Smooth muscle cell (in vitro differentiated cells): ENCODE results near the gene ZNF831. TPM values are rescaled to one million over a fixed set of nuclear protein-coding genes. Genes with fewer than 3 reads are reported as not detected.

Experiments
- DNase-seq: peaks from one replicate; lab custom pipeline; 2025; ENCODE audit not compliant: unreplicated experiment; lab: John Stamatoyannopoulos, UW
- H2AFZ ChIP-seq: fragments of 200-600 bp; sonication (generic); 2 replicates; pipeline ENCODE4 v1.6.0; 2016; ENCODE audit warnings: antibody characterized with exemption, low read depth, mild to moderate bottlenecking
- H3F3A ChIP-seq: fragments of 200-600 bp; sonication (generic); 2 replicates; pipeline ENCODE4 v1.6.0; 2017; ENCODE audit warnings: antibody characterized with exemption, low read depth
- H3K27ac ChIP-seq: fragments of 200-600 bp; sonication (generic); 2 replicates; pipeline ENCODE4 v1.5.1; 2016; ENCODE audit warnings: low read depth, mild to moderate bottlenecking
- H3K27me3 ChIP-seq: fragments of 200-600 bp; sonication (generic); 2 replicates; pipeline ENCODE4 v1.6.1; 2016; ENCODE audit warnings: low read depth, mild to moderate bottlenecking
- H3K36me3 ChIP-seq: fragments of 200-600 bp; sonication (generic); 2 replicates; pipeline ENCODE4 v1.5.1; 2016; ENCODE audit warnings: low read depth
- H3K4me1 ChIP-seq: fragments of 200-600 bp; sonication (generic); 2 replicates; pipeline ENCODE4 v1.5.1; 2016; ENCODE audit warnings: low read depth
- H3K4me2 ChIP-seq: fragments of 200-600 bp; sonication (generic); 2 replicates; pipeline ENCODE4 v1.6.0; 2016; ENCODE audit warnings: mild to moderate bottlenecking
- H3K4me3 ChIP-seq: fragments of 200-600 bp; sonication (generic); 2 replicates; pipeline ENCODE4 v1.5.1; 2016; ENCODE audit warnings: mild to moderate bottlenecking
- H3K79me2 ChIP-seq: fragments of 200-600 bp; sonication (generic); 2 replicates; pipeline ENCODE4 v1.6.0; 2016; ENCODE audit warnings: low read depth, mild to moderate bottlenecking
- H3K9ac ChIP-seq: fragments of 200-600 bp; sonication (generic); 2 replicates; pipeline ENCODE4 v1.6.0; 2016; ENCODE audit warnings: low read depth
- H3K9me3 ChIP-seq: fragments of 200-600 bp; sonication (generic); replicated peaks from 2 replicates; pipeline ENCODE4 v1.5.1; 2016; ENCODE audit warnings: low read depth
- H4K20me1 ChIP-seq: fragments of 200-600 bp; sonication (generic); 2 replicates; pipeline ENCODE4 v1.6.0; 2016; ENCODE audit warnings: low read depth
- CTCF ChIP-seq: fragments of 200-600 bp; sonication (generic); IDR thresholded peaks from 2 replicates; pipeline ENCODE4 v1.5.1; 2017; ENCODE audit warnings: borderline replicate concordance, mild to moderate bottlenecking, antibody characterized with exemption; ENCODE audit not compliant: insufficient read depth, poor library complexity, severe bottlenecking
- WGBS: methylation state at CpG from one replicate; pipeline ENCODE4 v1.1.7; 2016; ENCODE audit warnings: low lambda C conversion rate; 5-methylcytosine and 5-hydroxymethylcytosine counted together
- polyA plus RNA-seq: library from polyadenylated mRNA; unstranded; fragments of >200 nt; fragmentation: Nextera tagmentation; extraction: Ambion mirVana; gene quantifications from 2 replicates; pipeline ENCODE4 v1.2.1, GENCODE V29; 2016
- total RNA-seq: library from RNA; depleted of rRNA; stranded (reverse); fragments of >200 nt; gene quantifications from 2 replicates; pipeline ENCODE4 v1.2.3, GENCODE V29; 2014

Gene ZNF831
- total and polyA plus RNA-seq, 2 experiments from 2014 or later: not detected

- H3K4me1 ChIP-seq: peaks cover 6% of the 10 kb centered on the region
- no peak overlapping the region for H3K27ac ChIP-seq
- no peak for TF ChIP-seq CTCF
- H3K9me3 ChIP-seq: no peaks in the 10 kb centered on the region
- H3K9ac ChIP-seq: no peak overlapping the region
- WGBS: 53% methylated on average over 4 of the region's 4 CpGs
- H3K4me3 ChIP-seq: no peak overlapping the region
- H3K79me2 ChIP-seq: no peaks in the 10 kb centered on the region
- H3K36me3 ChIP-seq: no peaks in the 10 kb centered on the region
- H4K20me1 ChIP-seq: no peaks in the 10 kb centered on the region
- H3F3A ChIP-seq: no peaks in the 10 kb centered on the region
- no peak overlapping the region for H3K4me2 ChIP-seq
- no peak for DNase-seq
- H3K27me3 ChIP-seq: peaks cover 80% of the 10 kb centered on the region
- no peak overlapping the region for H2AFZ ChIP-seq
Measured at GRCh38 chr20:59269411-59270025, 105.9 kb downstream of the ZNF831 start.

- Histone ChIP-seq H2AFZ (no peak overlapping the region), H3K4me2 (no peak overlapping the region), H3K27me3 (peaks cover 75% of the 10 kb centered on the region), H3K79me2 (no peaks in the 10 kb centered on the region), H3K4me1 (peaks cover 6% of the 10 kb centered on the region), H4K20me1 (no peaks in the 10 kb centered on the region), H3K36me3 (no peaks in the 10 kb centered on the region), H3K9me3 (no peaks in the 10 kb centered on the region), H3K27ac (no peak overlapping the region), H3F3A (no peaks in the 10 kb centered on the region), H3K9ac (no peak overlapping the region), H3K4me3 (no peak overlapping the region)
- DNase-seq: no peak
- TF ChIP-seq CTCF: no peak
- 95% methylated on average over 3 of the region's 3 CpGs for WGBS
Measured at GRCh38 chr20:59270380-59270779, 106.8 kb downstream of the ZNF831 start.

- Histone ChIP-seq H3K9me3 (no peaks in the 10 kb centered on the region), H3K36me3 (no peaks in the 10 kb centered on the region), H3K27me3 (peaks cover 52% of the 10 kb centered on the region), H3K4me1 (peaks cover 6% of the 10 kb centered on the region), H2AFZ (no peak overlapping the region), H3K79me2 (no peaks in the 10 kb centered on the region), H3K4me3 (no peak overlapping the region), H3K9ac (no peak overlapping the region), H3K27ac (no peak overlapping the region), H4K20me1 (no peaks in the 10 kb centered on the region), H3K4me2 (no peak overlapping the region), H3F3A (no peaks in the 10 kb centered on the region)
- WGBS: 81% methylated on average over 11 of the region's 11 CpGs
- DNase-seq: no peak
- no peak for TF ChIP-seq CTCF
Measured at GRCh38 chr20:59273739-59274357, 110.2 kb downstream of the ZNF831 start.

GRCh38 chr20:59276938-59277337 is 113.3 kb downstream of the ZNF831 start:
- 70% methylated on average over 5 of the region's 5 CpGs for WGBS
- Histone ChIP-seq H2AFZ (no peak overlapping the region), H4K20me1 (no peaks in the 10 kb centered on the region), H3F3A (no peaks in the 10 kb centered on the region), H3K79me2 (no peaks in the 10 kb centered on the region), H3K27ac (no peak overlapping the region), H3K27me3 (peaks cover 44% of the 10 kb centered on the region), H3K4me2 (no peak overlapping the region), H3K9me3 (no peaks in the 10 kb centered on the region), H3K4me1 (no peaks in the 10 kb centered on the region), H3K9ac (no peak overlapping the region), H3K4me3 (no peak overlapping the region), H3K36me3 (no peaks in the 10 kb centered on the region)
- no peak for TF ChIP-seq CTCF
- no peak for DNase-seq
